Left ventricle myocardium superior (tissue), 1 donor: ENCODE measurements around the gene TALDO1. TPM values are rescaled to one million over a fixed set of nuclear protein-coding genes. Genes with fewer than 3 reads are reported as not detected.
"Not testable (repeated sequence)": the region's sequence is repeated elsewhere in the genome, so short reads cannot be mapped to it uniquely, and the experiment has no call there.

ENCODE experiments used
- ATAC-seq: fragments of 200-7000 bp; cut with Tn5 transposase; one replicate; pipeline ENCODE4 v1.9.1; 2020; ENCODE audit warnings: mild to moderate bottlenecking, moderate library complexity
- DNase-seq: peaks from one replicate; pipeline ENCODE4 v3.0.0-alpha.2; 2020
- intact Hi-C: fragments of 100-400 bp; cut with micrococcal nuclease; formaldehyde crosslinking; loops from one replicate; pipeline ENCODE4 v1.11.0; 2022
- total RNA-seq: library from RNA; stranded (reverse); fragmentation: NEBNext Ultra II Directional; extraction: Animal tissue kit (Norgen Biotek cat#: 25700); gene quantifications from one replicate; pipeline ENCODE4 v1.2.1, GENCODE V29; 2021
- donor health status: DM: no; HTN: yes; CAD: no; lungs with severe emphysema.

Gene TALDO1
- total RNA-seq, 1 donor from 2014 or later: 103 TPM

GRCh38 chr11:728901-729491 is 18.3 kb upstream of the TALDO1 start:
- intact Hi-C loops: no loop called here
- ATAC-seq: no peak
- DNase-seq: no peak

GRCh38 chr11:729492-730074 is 17.7 kb upstream of the TALDO1 start:
- ATAC-seq (no peak), DNase-seq (no peak)
- intact Hi-C loops: no loop called here

DNA sequence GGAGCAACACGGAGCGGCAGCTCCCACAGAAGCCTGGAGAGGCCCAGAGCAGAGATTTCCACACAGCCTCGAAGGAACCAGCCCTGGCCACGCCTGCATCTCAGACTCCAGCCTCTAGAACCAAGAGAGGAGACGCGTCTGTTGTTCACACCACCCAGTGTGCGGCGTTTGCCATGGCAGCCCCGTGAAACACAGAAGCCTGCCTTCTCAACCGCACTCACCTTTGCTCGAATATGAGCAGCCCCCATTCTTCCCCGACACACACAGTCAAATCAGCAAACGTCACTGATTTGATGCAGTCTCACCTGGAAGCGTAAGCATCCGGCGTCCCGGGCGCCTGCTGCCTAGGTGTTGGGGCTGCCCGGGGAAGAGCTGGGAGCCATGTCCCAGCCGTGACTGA is 14.2 kb upstream of the TALDO1 start:
- intact Hi-C loops: no loop called here
- ATAC-seq: no peak
- DNase-seq: no peak

- ATAC-seq, intact Hi-C loops, DNase-seq: not testable (repeated sequence)
Measured at GRCh38 chr11:734541-734940, 12.7 kb upstream of the TALDO1 start.

- no peak for ATAC-seq
- intact Hi-C loops: no loop called here
- DNase-seq: no peak
Measured at GRCh38 chr11:737366-737765, 9.9 kb upstream of the TALDO1 start.

GRCh38 chr11:737899-738298 is 9.4 kb upstream of the TALDO1 start:
- intact Hi-C loops: not testable (repeated sequence)

GRCh38 chr11:742156-742546 is 5.1 kb upstream of the TALDO1 start:
- DNase-seq (no peak), ATAC-seq (no peak)
- intact Hi-C loops: no loop called here

More at GRCh38 chr11:737899-738298, 9.4 kb upstream of the TALDO1 start:
- DNase-seq, ATAC-seq: not testable (repeated sequence)

DNA sequence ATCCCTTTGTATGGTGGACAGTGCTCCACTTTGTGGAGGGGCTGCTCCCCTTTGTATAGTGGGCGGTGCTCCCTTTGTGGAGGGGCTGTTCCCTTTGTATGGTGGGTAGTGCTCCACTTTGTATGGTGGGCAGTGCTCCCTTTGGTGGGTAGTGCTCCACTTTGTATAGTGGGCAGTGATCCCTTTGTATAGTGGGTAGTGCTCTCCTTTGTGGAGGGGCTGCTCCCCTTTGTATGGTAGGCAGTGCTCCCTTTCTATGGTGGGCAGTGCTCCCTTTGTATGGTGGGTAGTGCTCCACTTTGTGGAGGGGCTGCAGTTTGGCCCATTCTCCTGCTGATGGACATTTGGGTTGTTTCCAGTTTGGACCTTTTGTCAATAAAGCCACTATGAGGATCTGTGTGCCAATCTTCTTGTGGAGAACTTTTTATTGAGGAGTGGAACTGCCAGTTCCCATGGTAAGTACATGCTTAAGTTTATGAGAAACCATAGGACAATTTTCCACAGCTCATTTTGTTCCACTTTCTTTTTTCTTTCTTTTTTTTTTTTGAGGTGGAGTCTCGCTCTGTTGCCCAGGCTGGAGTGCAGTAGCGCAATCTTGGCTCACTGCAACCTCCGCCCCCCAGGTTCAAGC is 4.6 kb upstream of the TALDO1 start:
- no peak for ATAC-seq
- DNase-seq: no peak
- intact Hi-C loops: no loop called here

- DNase-seq (no peak), ATAC-seq (no peak)
- intact Hi-C loops: no loop called here
Measured at GRCh38 chr11:745428-745827, 1.8 kb upstream of the TALDO1 start.

- peak; percentile 44 for ATAC-seq
- intact Hi-C loops: no loop called here
- DNase-seq: no peak
Measured at GRCh38 chr11:746289-747157, 741 bp upstream of the TALDO1 start.

- ATAC-seq: peak; percentile 1
- intact Hi-C loops: no loop called here
- no peak for DNase-seq
Measured at GRCh38 chr11:748007-748359, 719 bp downstream of the TALDO1 start.

- intact Hi-C loops: no loop called here
- no peak for DNase-seq
- ATAC-seq: no peak
Measured at GRCh38 chr11:749731-750130, 2.5 kb downstream of the TALDO1 start.

- DNase-seq (no peak), ATAC-seq (no peak)
- intact Hi-C loops: no loop called here
Measured at GRCh38 chr11:760236-760635, 13.0 kb downstream of the TALDO1 start.

GRCh38 chr11:761526-762108 is 14.4 kb downstream of the TALDO1 start:
- no peak for ATAC-seq
- no peak for DNase-seq
- intact Hi-C loops: no loop called here

- no peak for ATAC-seq
- intact Hi-C loops: no loop called here
- no peak for DNase-seq
Measured at GRCh38 chr11:762421-763072, 15.3 kb downstream of the TALDO1 start.

GRCh38 chr11:763073-763463 is 15.8 kb downstream of the TALDO1 start:
- DNase-seq (no peak), ATAC-seq (no peak)
- intact Hi-C loops: no loop called here

DNA sequence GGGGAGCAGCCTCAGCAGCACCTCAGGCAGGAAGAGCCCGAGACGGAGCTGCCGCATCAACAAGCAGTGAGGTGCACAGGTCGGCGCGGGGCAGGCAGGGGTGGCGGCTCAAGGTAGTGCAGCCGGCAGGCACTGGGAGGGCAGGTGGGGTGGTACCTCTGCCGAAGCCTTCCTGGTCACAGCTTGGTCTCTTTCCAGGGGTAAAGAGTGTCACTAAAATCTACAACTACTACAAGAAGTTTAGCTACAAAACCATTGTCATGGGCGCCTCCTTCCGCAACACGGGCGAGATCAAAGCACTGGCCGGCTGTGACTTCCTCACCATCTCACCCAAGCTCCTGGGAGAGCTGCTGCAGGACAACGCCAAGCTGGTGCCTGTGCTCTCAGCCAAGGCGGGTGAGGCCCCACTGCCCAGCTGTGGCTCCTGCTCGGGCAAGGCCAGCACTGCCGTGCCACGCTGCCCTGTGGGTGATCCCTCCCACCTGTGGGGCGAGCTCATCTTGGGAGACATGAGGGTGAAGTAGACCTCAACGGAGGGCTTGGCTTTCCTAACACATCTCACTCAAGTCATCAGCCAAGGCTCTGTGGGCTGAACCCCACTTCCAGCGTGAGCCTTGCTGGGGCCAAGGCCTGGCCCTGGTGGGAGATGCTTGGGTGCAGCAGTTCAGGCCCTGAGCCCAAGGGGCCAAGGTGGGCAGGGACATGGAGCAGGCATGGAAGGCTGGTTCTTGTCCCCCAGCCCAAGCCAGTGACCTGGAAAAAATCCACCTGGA is 16.5 kb downstream of the TALDO1 start:
- no peak for DNase-seq
- intact Hi-C loops: no loop called here
- peak; percentile 5 for ATAC-seq

DNA sequence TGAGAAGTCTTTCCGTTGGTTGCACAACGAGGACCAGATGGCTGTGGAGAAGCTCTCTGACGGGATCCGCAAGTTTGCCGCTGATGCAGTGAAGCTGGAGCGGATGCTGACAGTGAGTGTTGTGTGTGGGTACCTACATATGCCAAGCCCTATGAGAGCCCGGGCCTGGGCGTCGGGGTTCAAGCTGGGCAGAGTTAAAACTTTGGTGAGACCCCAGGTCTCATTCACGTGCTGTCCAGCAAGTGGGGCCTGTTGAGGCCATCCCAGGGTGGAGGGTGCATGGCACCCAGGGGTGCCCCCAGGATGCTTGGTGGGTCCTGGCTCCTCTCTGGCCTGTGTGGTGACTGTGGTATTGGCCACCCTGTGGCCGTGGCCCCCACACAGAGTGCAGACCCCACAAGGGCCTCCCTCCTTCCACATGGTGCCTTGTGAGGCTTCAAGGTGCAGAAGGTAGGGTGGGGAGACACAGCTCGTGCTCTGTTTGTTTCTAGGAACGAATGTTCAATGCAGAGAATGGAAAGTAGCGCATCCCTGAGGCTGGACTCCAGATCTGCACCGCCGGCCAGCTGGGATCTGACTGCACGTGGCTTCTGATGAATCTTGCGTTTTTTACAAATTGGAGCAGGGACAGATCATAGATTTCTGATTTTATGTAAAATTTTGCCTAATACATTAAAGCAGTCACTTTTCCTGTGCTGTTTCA is 17.2 kb downstream of the TALDO1 start:
- intact Hi-C loops: no loop called here

More for the DNA sequence above, 17.2 kb downstream of the TALDO1 start:
- ATAC-seq: peak; percentile 10
- no peak for DNase-seq
